Measurements from ENCODE around the gene TMCC2.
A peak's percentile ranks its signal among the peaks of the same experiment; 100 is the strongest.

The TMCC2 gene

GRCh38 chr1:205239078-205239477 lies 11.3 kb downstream of the TMCC2 start:
- no peak for DNase-seq (ENCODE audit: low read depth in 1 of 2, low spot score in 1 of 2)

- DNase-seq (ENCODE audit: low read depth in 1 of 2, low spot score in 1 of 2): no peak
These were observed 12.4 kb downstream of the TMCC2 start for GRCh38 chr1:205240118-205240517.

GRCh38 chr1:205240569-205240968 lies 12.8 kb downstream of the TMCC2 start:
- DNase-seq (ENCODE audit: low read depth in 1 of 2, low spot score in 1 of 2): no peak

GRCh38 chr1:205241366-205242030 lies 13.8 kb downstream of the TMCC2 start:
- DNase-seq (ENCODE audit: low read depth in 1 of 2, low spot score in 1 of 2): no peak

GRCh38 chr1:205243350-205244191 lies 15.8 kb downstream of the TMCC2 start:
- no peak for DNase-seq (ENCODE audit: low read depth in 1 of 2, low spot score in 1 of 2)

GRCh38 chr1:205244384-205244783 lies 16.6 kb downstream of the TMCC2 start:
- DNase-seq (ENCODE audit: low read depth in 1 of 2, low spot score in 1 of 2): no peak

GRCh38 chr1:205245096-205245495 lies 17.4 kb downstream of the TMCC2 start:
- DNase-seq (ENCODE audit: low read depth in 1 of 2, low spot score in 1 of 2): no peak

GRCh38 chr1:205246351-205247119 lies 18.8 kb downstream of the TMCC2 start:
- DNase-seq (ENCODE audit: low read depth in 1 of 2, low spot score in 1 of 2): no peak

- no peak for DNase-seq (ENCODE audit: low read depth in 1 of 2, low spot score in 1 of 2)
These were observed 19.6 kb downstream of the TMCC2 start for GRCh38 chr1:205247130-205247921.

GRCh38 chr1:205248793-205249601 lies 21.3 kb downstream of the TMCC2 start:
- no peak for DNase-seq (ENCODE audit: low read depth in 1 of 2, low spot score in 1 of 2)

- DNase-seq (ENCODE audit: low read depth in 1 of 2, low spot score in 1 of 2): no peak
These were observed 21.9 kb downstream of the TMCC2 start for GRCh38 chr1:205249651-205250050.

GRCh38 chr1:205250699-205251098 lies 23.0 kb downstream of the TMCC2 start:
- no peak for DNase-seq (ENCODE audit: low read depth in 1 of 2, low spot score in 1 of 2)

GRCh38 chr1:205251576-205251975 lies 23.8 kb downstream of the TMCC2 start:
- no peak for DNase-seq (ENCODE audit: low read depth in 1 of 2, low spot score in 1 of 2)

GRCh38 chr1:205255941-205256780 lies 28.4 kb downstream of the TMCC2 start:
- DNase-seq (ENCODE audit: low read depth in 1 of 2, low spot score in 1 of 2): peak; percentile 69 to 77

- DNase-seq (ENCODE audit: low read depth in 1 of 2, low spot score in 1 of 2): no peak
These were observed 29.3 kb downstream of the TMCC2 start for GRCh38 chr1:205256951-205257625.

- no peak for DNase-seq (ENCODE audit: low read depth in 1 of 2, low spot score in 1 of 2)
These were observed 30.0 kb downstream of the TMCC2 start for GRCh38 chr1:205257735-205258134.

GRCh38 chr1:205258261-205258691 lies 30.5 kb downstream of the TMCC2 start:
- no peak for DNase-seq (ENCODE audit: low read depth in 1 of 2, low spot score in 1 of 2)

GRCh38 chr1:205258719-205259118 lies 31.0 kb downstream of the TMCC2 start:
- no peak for DNase-seq (ENCODE audit: low read depth in 1 of 2, low spot score in 1 of 2)

All from stimulated activated CD4-positive, alpha-beta T cell treated with anti-CD3 and anti-CD28 coated beads, Interleukin-15, amount 100 ng/mL, for 1 hour (primary cell).